Measurements from ENCODE around the gene MRPS26. TPM values are rescaled to one million over a fixed set of nuclear protein-coding genes. Genes with fewer than 3 reads are reported as not detected.
"Not testable (repeated sequence)": the region's sequence is repeated elsewhere in the genome, so short reads cannot be mapped to it uniquely, and the experiment has no call there.

MRPS26 gene
- total RNA-seq = 36.0 TPM

- DNase-seq = peak; percentile 89
Observed at GRCh38 chr20:3045816-3046676, at the start of gene MRPS26. TSS of gene MRPS26 (plus strand) at chr20:3046052. CDS start at chr20:3046069, 17 bp downstream.

GRCh38 chr20:2998728-2999127, 47.1 kb upstream of the MRPS26 start:
- DNase-seq = no peak

DNA sequence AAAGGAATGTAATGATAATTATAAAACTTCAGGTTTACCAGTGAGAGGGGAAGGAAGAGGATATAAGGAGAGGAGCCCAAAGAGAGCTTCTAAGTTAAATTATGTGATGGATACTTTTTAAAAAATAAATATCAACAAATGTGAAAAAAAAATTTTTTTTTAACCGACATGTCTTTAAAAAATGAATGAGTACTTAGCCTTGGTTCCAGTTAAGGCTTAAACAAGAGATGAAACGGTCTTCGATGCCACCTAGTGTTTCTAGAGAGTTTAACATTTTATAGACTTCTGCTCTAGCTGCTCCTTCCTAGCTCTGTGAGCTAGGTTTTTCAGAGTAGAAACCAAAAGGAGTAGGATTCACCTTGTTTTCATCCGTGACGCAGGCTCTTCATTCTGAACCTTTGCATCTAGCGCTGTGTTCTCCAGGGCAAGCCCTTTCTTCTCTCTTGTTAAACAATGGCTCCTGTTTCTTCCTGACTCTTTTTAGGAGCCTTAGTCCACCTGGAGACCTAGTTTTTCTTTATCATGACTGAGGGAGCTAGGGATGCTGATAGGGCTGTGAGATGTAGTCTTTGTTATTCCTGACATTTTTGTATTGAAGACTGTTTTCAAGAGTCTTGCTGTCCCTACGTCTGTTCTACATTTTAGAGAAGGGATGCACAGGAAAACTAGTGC, 44.9 kb upstream of the MRPS26 start:
- no peak for DNase-seq

DNA sequence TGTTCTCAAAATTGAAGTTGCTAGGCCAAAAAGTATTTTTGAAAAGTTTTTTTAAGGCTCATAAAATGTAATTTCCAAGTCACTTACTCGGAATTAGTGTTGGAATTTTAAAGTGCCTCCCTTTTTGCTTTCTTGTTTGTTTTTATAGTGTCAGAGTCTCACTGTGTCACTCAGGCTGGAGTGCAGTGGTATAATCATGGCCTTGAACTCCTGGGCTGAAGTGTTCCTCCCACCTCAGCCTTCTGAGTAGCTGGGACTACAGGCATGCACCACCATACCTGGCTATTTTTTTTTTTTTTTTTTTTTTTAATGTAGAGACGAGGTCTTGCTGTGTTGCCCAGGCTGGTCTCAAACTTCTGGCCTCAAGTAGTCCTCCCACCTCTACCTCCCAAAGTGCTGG, 42.4 kb upstream of the MRPS26 start:
- DNase-seq = no peak

GRCh38 chr20:3010985-3011723, 34.7 kb upstream of the MRPS26 start:
- no peak for DNase-seq

GRCh38 chr20:3011752-3012151, 34.1 kb upstream of the MRPS26 start:
- no peak for DNase-seq

GRCh38 chr20:3013771-3014170, 32.1 kb upstream of the MRPS26 start:
- no peak for DNase-seq

DNA sequence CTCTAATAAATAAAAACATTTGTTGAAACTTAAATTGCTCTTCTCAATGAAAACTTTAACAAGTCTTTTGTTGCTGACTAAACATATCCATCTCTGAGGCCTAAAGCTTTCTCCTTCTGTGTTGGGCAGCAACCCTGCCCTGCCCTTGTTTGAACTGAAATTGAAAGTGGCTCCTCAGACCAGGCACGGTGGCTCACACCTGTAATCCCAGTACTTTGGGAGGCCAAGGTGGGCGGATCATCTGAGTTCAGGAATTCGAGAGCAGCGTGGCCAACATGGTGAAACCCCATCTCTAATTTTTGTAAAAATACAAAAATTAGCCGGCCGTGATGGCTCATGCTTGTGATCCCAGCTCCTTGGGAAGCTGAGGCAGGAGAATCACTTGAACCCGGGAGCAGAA, 31.7 kb upstream of the MRPS26 start:
- DNase-seq = no peak

DNA sequence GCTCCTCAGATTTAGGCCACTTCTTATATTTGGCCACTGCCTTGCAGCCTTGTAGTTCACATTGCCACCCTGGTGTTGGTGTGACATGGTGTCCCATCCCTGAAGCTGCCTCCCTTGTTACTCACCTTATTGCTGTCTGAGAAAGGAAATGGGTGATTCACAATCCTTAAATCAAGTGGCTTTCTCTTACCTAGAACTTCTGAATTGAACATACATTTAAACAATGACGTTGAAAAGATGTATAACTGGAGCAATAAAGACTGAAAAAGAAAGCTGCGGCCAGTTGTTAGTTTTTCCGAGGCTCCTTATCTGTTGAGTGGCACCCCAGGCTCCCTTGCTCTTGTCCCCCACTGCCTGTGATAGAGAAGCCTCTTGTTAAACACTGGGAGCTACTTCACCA, 31.2 kb upstream of the MRPS26 start:
- DNase-seq = no peak

DNA sequence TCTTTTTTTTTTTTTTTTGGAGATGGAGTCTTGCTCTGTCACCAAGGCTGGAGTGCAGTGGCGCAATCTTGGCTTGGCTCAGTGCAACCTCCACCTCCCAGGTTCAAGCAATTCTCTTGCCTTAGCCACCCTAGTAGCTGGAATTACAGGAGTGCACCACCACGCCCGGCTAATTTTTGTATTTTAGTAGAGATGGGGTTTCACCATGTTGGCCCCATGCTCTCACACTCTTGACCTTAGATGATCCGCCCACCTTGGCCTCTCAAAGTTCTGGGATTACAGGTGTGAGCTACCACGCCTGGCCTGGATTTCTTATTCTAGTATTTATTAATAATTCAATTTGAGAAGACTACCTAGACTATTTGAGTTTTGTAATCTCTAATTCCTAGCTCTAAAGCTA, 30.6 kb upstream of the MRPS26 start:
- not testable (repeated sequence) for DNase-seq

DNA sequence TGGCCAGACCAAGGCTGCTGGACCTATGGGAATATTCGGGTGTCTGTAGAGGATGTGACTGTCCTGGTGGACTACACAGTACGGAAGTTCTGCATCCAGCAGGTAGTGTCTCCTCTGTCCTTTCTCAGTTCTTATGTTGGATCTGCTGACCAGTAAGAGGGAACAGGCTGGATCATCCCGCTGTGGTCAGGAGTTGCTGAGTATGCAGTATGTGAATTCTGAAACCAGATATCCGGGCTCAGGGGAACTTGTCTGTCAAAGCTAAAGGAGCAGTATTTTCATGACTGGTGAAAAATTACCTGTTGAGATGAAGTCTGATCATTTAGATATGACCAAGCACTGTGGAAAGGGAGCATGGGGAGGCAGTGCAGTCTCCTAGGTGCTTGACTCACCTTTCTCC, 24.5 kb upstream of the MRPS26 start:
- DNase-seq = no peak

- DNase-seq = no peak
Observed at GRCh38 chr20:3021777-3022176, 24.1 kb upstream of the MRPS26 start.

DNA sequence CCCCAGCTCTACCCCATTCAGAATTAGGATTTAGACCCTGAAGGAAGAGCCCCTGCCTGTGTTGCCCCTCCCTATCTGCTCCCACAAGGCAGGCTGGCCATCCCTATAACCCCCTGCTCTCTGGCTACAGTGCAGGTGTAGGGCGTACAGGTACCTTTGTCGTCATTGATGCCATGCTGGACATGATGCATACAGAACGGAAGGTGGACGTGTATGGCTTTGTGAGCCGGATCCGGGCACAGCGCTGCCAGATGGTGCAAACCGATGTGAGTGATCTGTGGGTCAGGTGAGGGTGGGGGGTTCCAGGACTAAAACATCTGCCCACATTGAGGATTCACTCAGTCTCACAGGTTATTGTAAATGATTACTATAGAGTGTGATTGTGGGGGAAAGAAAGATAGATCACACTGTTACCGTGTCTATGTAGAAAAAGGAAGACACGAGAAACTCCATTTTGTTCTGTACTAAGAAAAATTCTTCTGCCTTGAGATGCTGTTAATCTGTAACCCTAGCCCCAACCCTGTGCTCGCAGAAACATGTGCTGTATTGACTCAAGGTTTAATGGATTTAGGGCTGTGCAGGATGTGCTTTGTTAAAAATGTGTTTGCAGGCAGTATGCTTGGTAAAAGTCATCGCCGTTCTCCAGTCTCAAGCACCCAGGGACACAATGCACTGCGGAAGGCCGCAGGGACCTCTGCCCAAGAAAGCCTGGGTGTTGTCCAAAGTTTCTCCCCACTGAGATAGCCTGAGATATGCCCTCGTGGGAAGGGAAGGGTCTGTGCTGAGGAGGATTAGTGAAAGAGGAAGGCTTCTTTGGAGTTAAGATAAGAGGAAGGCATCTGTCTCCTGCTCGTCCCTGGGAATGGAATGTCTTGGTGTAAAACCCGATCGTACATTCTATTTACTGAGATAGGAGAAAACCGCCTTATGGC, 23.0 kb upstream of the MRPS26 start:
- DNase-seq = not testable (repeated sequence)

- DNase-seq = no peak
Observed at GRCh38 chr20:3027987-3028386, 17.9 kb upstream of the MRPS26 start.

DNA sequence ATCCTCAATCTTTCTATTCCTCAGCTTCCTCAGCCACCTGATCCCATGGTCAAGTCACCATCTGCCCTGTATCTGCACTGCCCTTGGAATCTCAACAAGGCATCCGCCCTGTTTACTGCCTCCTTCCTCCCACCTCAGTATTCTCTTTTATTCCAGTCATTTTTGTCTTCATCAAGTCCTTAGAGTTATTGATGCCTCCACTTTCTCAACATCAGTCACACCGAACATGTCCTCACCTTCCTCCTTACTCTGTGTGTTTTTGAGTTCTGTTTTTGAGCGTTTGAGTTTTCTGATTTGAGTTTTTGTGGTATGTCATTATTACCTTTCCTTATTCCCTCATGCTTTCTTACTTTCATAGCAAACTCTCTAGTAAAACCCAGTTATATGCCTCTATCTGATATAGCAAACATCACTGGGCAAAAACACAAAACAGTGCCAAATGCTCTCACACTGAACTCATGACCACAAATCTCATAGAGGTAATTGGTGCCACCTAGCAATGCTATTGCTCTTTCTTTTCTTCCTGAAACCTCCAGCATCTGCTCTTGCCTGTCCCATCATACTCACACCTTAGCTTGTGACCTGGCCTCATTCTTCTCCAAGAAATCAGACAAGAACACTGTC, 14.2 kb upstream of the MRPS26 start:
- no peak for DNase-seq

DNA sequence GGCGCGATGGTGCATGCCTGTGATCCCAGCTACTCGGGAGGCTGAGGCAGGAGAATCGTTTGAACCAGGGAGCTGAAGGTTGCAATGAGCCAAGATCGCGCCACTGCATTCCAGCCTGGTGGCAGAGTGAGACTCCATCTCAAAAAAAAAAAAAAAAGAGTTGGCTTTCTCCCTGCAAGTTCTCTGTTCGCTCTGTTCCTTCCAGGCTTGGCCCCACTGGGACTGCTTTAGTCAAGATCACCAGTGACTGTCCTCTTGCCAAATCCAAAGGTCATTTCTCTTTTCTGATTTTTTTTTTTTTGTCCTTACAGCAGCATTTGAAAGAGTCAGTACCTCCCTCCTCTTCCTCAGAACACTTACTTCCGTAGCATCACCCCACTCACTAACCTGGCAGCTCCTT, 13.2 kb upstream of the MRPS26 start:
- no peak for DNase-seq

DNA sequence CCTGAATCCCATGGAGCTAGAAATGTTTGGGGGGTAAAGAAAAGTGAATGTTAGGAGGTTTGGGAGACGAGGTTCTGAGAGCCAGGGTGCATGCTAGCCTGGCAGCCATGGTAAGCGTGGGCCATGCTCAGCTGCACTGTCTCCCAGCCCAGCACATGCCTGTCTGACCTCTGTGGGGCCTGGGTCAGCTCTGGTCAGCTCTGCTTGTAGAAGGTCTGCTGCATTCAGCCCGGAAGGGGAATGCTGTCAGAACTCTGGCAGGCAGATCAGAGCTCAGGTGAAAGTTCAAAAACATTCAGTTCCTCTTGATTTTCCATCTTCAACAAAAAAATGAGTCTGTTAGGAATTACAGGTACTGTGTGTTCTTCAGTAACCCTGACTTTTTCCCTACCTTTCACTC, 8.2 kb upstream of the MRPS26 start:
- no peak for DNase-seq

DNA sequence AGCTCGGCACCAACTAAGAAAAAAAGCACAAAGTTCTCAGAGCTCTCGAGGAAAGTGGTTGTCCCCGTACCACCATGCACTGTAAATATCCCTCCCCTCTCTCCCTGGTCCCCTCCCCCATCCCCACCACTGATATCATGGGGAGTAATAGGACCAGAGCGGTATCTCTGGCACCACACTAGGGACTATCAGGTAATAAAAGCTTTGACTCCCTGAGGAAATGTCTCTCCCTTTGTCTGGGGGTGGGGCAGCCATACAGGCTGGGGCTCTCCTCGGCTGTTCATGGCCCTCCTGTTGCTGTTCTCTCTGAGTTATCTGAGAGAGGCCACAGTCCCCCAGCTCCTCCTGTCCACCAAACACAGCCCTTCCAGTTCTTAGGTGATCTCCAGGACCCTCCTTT, 7.4 kb upstream of the MRPS26 start:
- no peak for DNase-seq

- no peak for DNase-seq
Observed at GRCh38 chr20:3039426-3039825, 6.4 kb upstream of the MRPS26 start.

DNA sequence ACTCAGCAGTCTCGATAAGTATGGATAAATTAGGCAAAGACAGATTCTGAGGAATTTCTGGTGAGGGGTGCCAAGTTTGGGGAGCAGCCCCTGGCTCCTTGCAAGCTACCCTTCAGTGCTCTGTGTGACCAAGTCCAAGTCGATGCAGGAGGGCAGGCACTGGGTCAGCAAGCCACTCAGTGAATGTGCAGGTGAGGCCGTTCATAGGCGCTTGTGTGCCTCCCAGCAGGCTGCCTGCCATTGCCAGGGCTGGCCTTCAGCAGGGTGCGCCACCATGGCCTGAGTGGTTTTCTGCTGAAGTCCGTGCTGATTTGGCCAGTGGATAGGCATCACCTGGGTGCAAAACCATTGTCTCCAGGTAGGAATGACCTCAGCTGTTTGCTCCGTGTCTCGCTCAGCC, 5.8 kb upstream of the MRPS26 start:
- no peak for DNase-seq

DNA sequence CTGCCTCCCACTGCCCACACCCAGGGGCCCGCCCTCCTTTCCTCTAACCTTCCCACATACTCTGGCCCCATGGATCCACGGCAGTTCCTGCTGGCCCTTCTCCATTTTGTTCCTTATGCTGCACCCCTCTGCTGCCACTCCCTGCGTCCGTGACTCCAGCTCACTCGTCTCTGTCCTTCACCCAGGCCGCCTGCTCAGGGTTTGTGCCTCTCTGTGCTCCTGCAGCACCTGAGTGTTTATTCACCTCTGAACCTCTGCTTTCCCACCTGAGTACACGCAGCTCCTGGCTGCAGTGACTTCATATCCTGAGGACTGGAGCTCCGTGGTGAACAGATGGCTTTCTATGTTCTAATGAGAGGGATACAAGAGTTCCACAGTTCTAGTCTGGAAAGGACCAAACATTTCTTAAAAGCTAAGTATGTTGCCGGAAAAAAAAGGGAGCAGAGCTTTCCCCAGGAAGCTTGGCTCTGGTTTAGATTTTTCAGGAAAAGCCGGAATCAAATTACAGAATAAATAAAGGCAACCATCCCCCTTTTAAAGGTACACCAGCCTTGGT, 3.9 kb upstream of the MRPS26 start:
- DNase-seq = no peak

Data from occipital lobe (tissue), 2 donors.